HT-29 (cell line): ENCODE data around the gene SRD5A2. TPM values are rescaled to one million over a fixed set of nuclear protein-coding genes. Genes with fewer than 3 reads are reported as not detected.

Source experiments
- total RNA-seq: library from RNA; depleted of rRNA; stranded (reverse); fragments of >200 nt; shearing (Covaris generic); gene quantifications from 2 replicates; pipeline ENCODE4 v1.2.3, GENCODE V29; 2014; rRNA removed

SRD5A2 gene
- total RNA-seq, 1 experiment from 2014 or later: not detected

Other genes with a start within 250 kb of the SRD5A2 start
- 0.28 and 0.81 TPM in 2 replicates for gene XDH, start 166.2 kb downstream of the SRD5A2 start, total RNA-seq